ENCODE data around the gene EIF3B. TPM values are rescaled to one million over a fixed set of nuclear protein-coding genes. Genes with fewer than 3 reads are reported as not detected.

Gene EIF3B
- total RNA-seq, 4 donors from 2014 or later, result 105 to 155 (median 128) TPM

DNA sequence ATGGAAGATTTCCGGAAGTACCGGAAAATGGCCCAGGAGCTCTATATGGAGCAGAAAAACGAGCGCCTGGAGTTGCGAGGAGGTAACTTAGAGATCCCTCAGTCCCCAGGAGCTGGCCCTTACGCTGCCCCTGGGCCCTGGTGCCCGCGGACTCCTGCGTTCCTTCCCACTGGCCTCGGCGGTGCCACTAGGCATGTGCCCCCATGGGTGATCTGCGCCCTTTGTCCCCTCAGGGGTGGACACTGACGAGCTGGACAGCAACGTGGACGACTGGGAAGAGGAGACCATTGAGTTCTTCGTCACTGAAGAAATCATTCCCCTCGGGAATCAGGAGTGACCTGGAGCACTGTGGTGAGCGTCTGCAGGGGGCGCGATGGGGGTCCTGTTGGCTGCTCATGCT lies 24.5 kb downstream of the EIF3B start:
- H3K27ac ChIP-seq (replicated peaks in 1 of 4), result no peak overlapping the region
- no peaks in the 10 kb centered on the region for H3K4me1 ChIP-seq
- WGBS, result 94% methylated on average over 20 of the region's 20 CpGs
- no peaks in the 10 kb centered on the region for H3K9me3 ChIP-seq
- no peak for TF ChIP-seq POLR2AphosphoS5 (IDR thresholded peaks at IDR 0.05)
- no peak for TF ChIP-seq CTCF (IDR thresholded peaks at IDR 0.05)
- TF ChIP-seq EP300 (IDR thresholded peaks at IDR 0.05), result no peak
- TF ChIP-seq POLR2A (IDR thresholded peaks at IDR 0.05; ENCODE audit: low read depth), result no peak
- peaks cover 68 to 88% (median 80%) of the 10 kb centered on the region in 4 donors for H3K36me3 ChIP-seq
- intact Hi-C loops (cut with DNase I), result no loop called here
- no peak overlapping the region for H3K4me3 ChIP-seq
- H3K27me3 ChIP-seq, result no peaks in the 10 kb centered on the region
- no peak for DNase-seq (ENCODE audit: extremely low spot score)

- no peak overlapping the region for H3K27ac ChIP-seq (replicated peaks in 1 of 4)
- 94% methylated on average over 25 of the region's 34 CpGs for WGBS
- H3K4me3 ChIP-seq, result no peak overlapping the region
- H3K4me1 ChIP-seq, result no peaks in the 10 kb centered on the region
- no peak for DNase-seq (ENCODE audit: extremely low spot score)
- intact Hi-C loops (cut with DNase I), result no loop called here
- H3K9me3 ChIP-seq, result no peaks in the 10 kb centered on the region
- no peaks in the 10 kb centered on the region for H3K27me3 ChIP-seq
- H3K36me3 ChIP-seq, result peaks cover 60 to 80% (median 72%) of the 10 kb centered on the region in 4 donors
- TF ChIP-seq POLR2A (IDR thresholded peaks at IDR 0.05; ENCODE audit: low read depth) (no peak), EP300 (IDR thresholded peaks at IDR 0.05) (no peak), CTCF (IDR thresholded peaks at IDR 0.05) (no peak), POLR2AphosphoS5 (IDR thresholded peaks at IDR 0.05) (no peak)
These were observed 25.3 kb downstream of the EIF3B start for GRCh38 chr7:2379821-2380450.

GRCh38 chr7:2380461-2380860 lies 25.8 kb downstream of the EIF3B start:
- Histone ChIP-seq H3K9me3 (no peaks in the 10 kb centered on the region), H3K36me3 (peaks cover 55 to 75% (median 67%) of the 10 kb centered on the region in 4 donors), H3K27me3 (no peaks in the 10 kb centered on the region), H3K4me3 (no peak overlapping the region), H3K27ac (replicated peaks in 1 of 4) (no peak overlapping the region), H3K4me1 (no peaks in the 10 kb centered on the region)
- WGBS, result 94% methylated on average over 22 of the region's 23 CpGs
- no peak for DNase-seq (ENCODE audit: extremely low spot score)
- TF ChIP-seq EP300 (IDR thresholded peaks at IDR 0.05) (no peak), CTCF (IDR thresholded peaks at IDR 0.05) (no peak), POLR2AphosphoS5 (IDR thresholded peaks at IDR 0.05) (no peak), POLR2A (IDR thresholded peaks at IDR 0.05; ENCODE audit: low read depth) (no peak)
- intact Hi-C loops (cut with DNase I), result no loop called here

DNA sequence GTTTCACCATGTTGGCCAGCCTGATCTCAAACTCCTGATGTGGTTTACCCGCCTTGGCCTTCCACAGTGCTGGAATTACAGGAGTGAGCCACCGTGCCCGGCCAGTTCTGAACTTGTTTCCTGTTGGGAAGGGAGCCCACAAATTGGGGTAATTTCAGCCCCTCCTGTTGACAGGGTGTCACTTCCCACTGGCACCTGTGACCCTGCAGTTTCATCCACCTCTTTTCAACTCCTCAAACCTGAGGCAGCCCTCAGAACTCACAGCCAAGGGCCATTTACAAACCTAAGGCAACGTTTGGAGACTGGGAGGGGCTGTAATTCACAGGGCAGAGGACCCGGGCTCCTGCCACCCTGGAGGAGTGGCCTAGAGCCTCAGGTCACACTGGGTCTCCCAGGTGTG lies 26.6 kb downstream of the EIF3B start:
- no peak for TF ChIP-seq POLR2A (IDR thresholded peaks at IDR 0.05; ENCODE audit: low read depth)
- TF ChIP-seq CTCF (IDR thresholded peaks at IDR 0.05), result no peak
- no peak for TF ChIP-seq POLR2AphosphoS5 (IDR thresholded peaks at IDR 0.05)
- TF ChIP-seq EP300 (IDR thresholded peaks at IDR 0.05), result no peak
- Histone ChIP-seq H3K27ac (replicated peaks in 1 of 4) (no peak overlapping the region), H3K27me3 (no peaks in the 10 kb centered on the region), H3K4me1 (no peaks in the 10 kb centered on the region), H3K4me3 (no peak overlapping the region), H3K9me3 (no peaks in the 10 kb centered on the region), H3K36me3 (peaks cover 47 to 67% (median 59%) of the 10 kb centered on the region in 4 donors)
- WGBS, result 46% methylated on average over 5 of the region's 5 CpGs
- intact Hi-C loops (cut with DNase I), result no loop called here
- no peak for DNase-seq (ENCODE audit: extremely low spot score)
